ENCODE measurements around the gene AMER3.
A peak's percentile ranks its signal among the peaks of the same experiment; 100 is the strongest.

AMER3 gene

GRCh38 chr2:130797493-130798435, 42.4 kb downstream of the AMER3 start:
- peak; percentile 70 for TF ChIP-seq CTCF (conservative IDR thresholded peaks at IDR 0.05; ENCODE audit: low read length)
- peak overlapping the region; percentile 79 for H3K4me3 ChIP-seq (ENCODE audit: low read length)
- DNase-seq (ENCODE audit: low read depth): peak; percentile 83

- no peak for TF ChIP-seq CTCF (conservative IDR thresholded peaks at IDR 0.05; ENCODE audit: low read length)
- peak overlapping the region; percentile 79 for H3K4me3 ChIP-seq (ENCODE audit: low read length)
- peak; percentile 5 for DNase-seq (ENCODE audit: low read depth)
Observed at GRCh38 chr2:130798472-130799218, 43.3 kb downstream of the AMER3 start.

DNA sequence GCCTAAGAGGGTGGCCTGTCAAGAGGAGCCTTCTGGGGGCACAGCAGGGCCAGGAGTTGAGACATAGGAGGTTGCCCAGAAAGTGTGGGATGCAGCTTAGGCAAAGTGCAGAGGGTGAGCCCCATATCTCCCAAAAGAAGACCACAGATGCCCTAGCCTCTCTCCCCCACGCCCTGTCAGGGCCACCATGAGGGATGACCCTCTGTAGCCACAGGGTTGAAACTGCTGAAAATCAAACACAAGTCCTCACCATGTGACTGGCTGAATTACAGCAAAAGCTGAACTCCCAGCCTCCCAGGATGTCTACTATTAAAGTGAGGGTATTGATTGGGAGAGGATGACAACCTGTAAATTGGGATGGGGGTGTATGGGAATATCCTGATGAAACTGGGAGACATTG, 44.0 kb downstream of the AMER3 start:
- no peak overlapping the region for H3K4me3 ChIP-seq (ENCODE audit: low read length)
- no peak for DNase-seq (ENCODE audit: low read depth)
- no peak for TF ChIP-seq CTCF (conservative IDR thresholded peaks at IDR 0.05; ENCODE audit: low read length)

DNA sequence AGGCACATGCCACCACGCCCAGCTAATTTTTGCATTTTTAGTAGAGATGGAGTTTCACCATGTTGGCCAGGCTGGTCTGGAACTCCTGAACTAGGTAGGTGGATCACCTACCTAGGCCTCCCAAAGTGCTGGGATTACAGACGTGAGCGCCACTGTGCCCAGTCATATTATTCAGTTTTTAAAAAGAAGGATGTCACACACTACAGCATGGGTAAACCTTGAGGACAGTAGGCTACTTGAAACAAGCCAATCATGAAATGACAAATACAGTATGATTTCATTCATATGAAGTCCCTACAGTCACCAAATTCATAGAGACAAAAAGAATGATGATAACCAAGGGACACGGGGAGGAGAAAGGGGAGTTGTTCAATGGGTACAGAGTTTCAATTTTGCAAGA, 50.3 kb downstream of the AMER3 start:
- TF ChIP-seq CTCF (conservative IDR thresholded peaks at IDR 0.05; ENCODE audit: low read length): no peak
- no peak for DNase-seq (ENCODE audit: low read depth)
- no peak overlapping the region for H3K4me3 ChIP-seq (ENCODE audit: low read length)

DNA sequence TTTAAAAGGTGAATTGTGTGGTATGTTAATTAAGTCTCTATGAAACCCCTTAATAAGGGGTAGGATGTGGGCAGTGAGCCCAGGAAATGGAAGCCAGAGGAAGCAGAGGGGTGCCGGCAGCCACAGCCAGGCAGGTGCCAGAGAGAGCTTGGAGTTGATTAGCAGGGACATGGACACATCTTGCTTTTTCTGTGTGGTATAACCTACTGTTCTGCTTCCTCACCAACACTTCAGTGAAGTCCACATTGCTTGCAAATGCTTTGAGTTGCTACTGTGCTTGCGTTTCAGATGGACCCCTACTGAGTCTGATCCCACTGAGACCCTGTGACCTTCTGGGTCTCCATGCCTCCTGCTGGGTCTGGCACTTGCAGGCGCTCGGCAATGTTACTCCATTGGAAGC, 51.0 kb downstream of the AMER3 start:
- no peak for DNase-seq (ENCODE audit: low read depth)
- no peak for TF ChIP-seq CTCF (conservative IDR thresholded peaks at IDR 0.05; ENCODE audit: low read length)
- no peak overlapping the region for H3K4me3 ChIP-seq (ENCODE audit: low read length)

DNA sequence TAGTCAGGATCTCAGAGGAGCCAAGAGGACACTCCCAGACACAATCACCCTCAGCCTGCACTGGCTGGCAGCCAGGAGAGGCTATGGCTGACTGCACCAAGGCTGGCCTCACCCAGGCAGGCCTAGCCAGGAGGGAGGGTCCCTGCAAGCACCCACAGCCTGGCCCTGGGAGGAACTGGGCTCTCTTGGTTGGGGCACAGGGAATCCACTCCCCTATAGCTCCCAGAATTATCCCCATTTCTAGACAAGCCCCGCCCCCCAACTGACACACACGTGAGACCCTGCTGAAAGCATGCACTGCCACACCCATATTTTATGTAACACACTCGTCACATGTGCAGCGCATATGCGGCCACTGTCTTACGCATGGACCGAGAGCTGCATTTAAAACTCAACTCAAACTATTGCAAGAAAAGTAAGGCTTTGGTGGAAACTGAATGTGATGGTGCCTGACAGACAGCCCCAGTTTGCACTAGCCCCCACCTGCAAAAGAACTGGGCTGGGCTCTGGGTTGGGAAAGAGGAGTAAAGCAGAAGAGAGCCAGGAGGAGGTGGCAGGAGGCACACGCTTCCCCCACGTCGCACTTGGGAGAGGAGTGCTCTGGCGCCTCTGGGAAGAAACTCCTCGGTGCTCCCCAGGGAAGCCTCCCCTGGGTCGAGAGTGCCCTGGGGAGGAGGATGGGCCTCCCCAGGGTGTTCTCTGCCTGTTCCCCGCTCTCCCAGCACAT, 52.5 kb downstream of the AMER3 start:
- TF ChIP-seq CTCF (conservative IDR thresholded peaks at IDR 0.05; ENCODE audit: low read length): no peak
- no peak overlapping the region for H3K4me3 ChIP-seq (ENCODE audit: low read length)
- DNase-seq (ENCODE audit: low read depth): no peak
